Caco-2 (cell line): ENCODE data around the gene HDGF. TPM values are rescaled to one million over a fixed set of nuclear protein-coding genes. Genes with fewer than 3 reads are reported as not detected.

Source experiments
- BruUV-seq: library from RNA; stranded (reverse); fragments of 400-500 nt; replicated peaks from 2 replicates; lab custom pipeline; 2021; lab: Mats Ljungman, UMichigan
- CTCF ChIA-PET: fragments of 300-600 bp; sonication (Branson Sonifier 250); formaldehyde crosslinking; loops from one replicate; lab custom pipeline; 2022; ENCODE audit warnings: antibody characterized with exemption; lab: Charles Lee
- POLR2A ChIA-PET: fragments of 300-600 bp; sonication (Branson Sonifier 250); formaldehyde crosslinking; loops from one replicate; lab custom pipeline; 2022; ENCODE audit warnings: antibody characterized with exemption; lab: Charles Lee
- DNase-seq, 2 experiments: peaks; one replicate each; pipeline versions ENCODE4 v3.0.0 to v3.0.0-alpha.2; 2020 to 2022
- H3K27me3 ChIP-seq: replicated peaks from 2 replicates; pipeline ENCODE4 v1.6.0; 2011; ENCODE audit warnings: low read length; ENCODE audit not compliant: control insufficient read depth, insufficient read depth
- H3K36me3 ChIP-seq: 2 replicates; pipeline ENCODE4 v1.5.1; 2011; ENCODE audit warnings: low read length; ENCODE audit not compliant: control insufficient read depth, insufficient read depth
- H3K4me1 ChIP-seq: fragments of 250-450 bp; sonication (Bioruptor Pico); 2 replicates; pipeline ENCODE4 v1.5.1; 2020; ENCODE audit warnings: mild to moderate bottlenecking
- H3K4me3 ChIP-seq: 2 replicates; pipeline ENCODE4 v1.5.1; 2011; ENCODE audit warnings: low read depth, mild to moderate bottlenecking, control low read depth, low read length
- H3K9me3 ChIP-seq: fragments of 250-450 bp; sonication (Bioruptor Pico); 2 replicates; pipeline ENCODE4 v1.5.1; 2020; ENCODE audit warnings: mild to moderate bottlenecking, moderate library complexity
- H3K27ac Mint-ChIP-seq: one replicate; pipeline ENCODE4 v1.8.0; 2022; ENCODE audit warnings: mixed read lengths; ENCODE audit not compliant: unreplicated experiment
- H3K27me3 Mint-ChIP-seq: one replicate; pipeline ENCODE4 v1.8.0; 2022; ENCODE audit warnings: mixed read lengths; ENCODE audit not compliant: insufficient read depth, unreplicated experiment
- H3K36me3 Mint-ChIP-seq: one replicate; pipeline ENCODE4 v1.8.0; 2022; ENCODE audit warnings: mild to moderate bottlenecking, mixed read lengths; ENCODE audit not compliant: insufficient read depth, unreplicated experiment
- H3K4me1 Mint-ChIP-seq: one replicate; pipeline ENCODE4 v1.8.0; 2022; ENCODE audit warnings: low read depth, mixed read lengths; ENCODE audit not compliant: unreplicated experiment
- H3K4me3 Mint-ChIP-seq: one replicate; pipeline ENCODE4 v1.8.0; 2022; ENCODE audit warnings: mild to moderate bottlenecking, moderate library complexity, mixed read lengths; ENCODE audit not compliant: unreplicated experiment
- H3K9me3 Mint-ChIP-seq: one replicate; pipeline ENCODE4 v1.8.0; 2022; ENCODE audit warnings: mixed read lengths; ENCODE audit not compliant: unreplicated experiment
- intact Hi-C: fragments of 100-400 bp; cut with micrococcal nuclease; formaldehyde crosslinking; loops from one replicate; pipeline ENCODE4 v1.10.0; 2022; ENCODE audit not compliant: unreplicated experiment
- total RNA-seq: library from RNA; stranded (reverse); gene quantifications from 2 replicates; pipeline ENCODE4 v1.2.3, GENCODE V29; 2022
- TF ChIP-seq, protein P1 (sequence below), 2 experiments: fragments of 200-600 bp in 1 of 2; IDR thresholded peaks; 1 replicate in 1 of 2; 2 replicates in 1 of 2; pipeline versions ENCODE4 v1.5.1 to v1.8.0; 2011 to 2022; ENCODE audit warnings: antibody characterized with exemption in 1 of 2, control low read depth in 1 of 2, inconsistent platforms in 1 of 2, low read depth in 1 of 2, low read length in 1 of 2, mild to moderate bottlenecking in 1 of 2, moderate library complexity in 1 of 2; ENCODE audit not compliant: insufficient read depth in 1 of 2, severe bottlenecking in 1 of 2, unreplicated experiment in 1 of 2

HDGF gene
- total RNA-seq, 1 experiment from 2014 or later, result 414 TPM

DNA sequence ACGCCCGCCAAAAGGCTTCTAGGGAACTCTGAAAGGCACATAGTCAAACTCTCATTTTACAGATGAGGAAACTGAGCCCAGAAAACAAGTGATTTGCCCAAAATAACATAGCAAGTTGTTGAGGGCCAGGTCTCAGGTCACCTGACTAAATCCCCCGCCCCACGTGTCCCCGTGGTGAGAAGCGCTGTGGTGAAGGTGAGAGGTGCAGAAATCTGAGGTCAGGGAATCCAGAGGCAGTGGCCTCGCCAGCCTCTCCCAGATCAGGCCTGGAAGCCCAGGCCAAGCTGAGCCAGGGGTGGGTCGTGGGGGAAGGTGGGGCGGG, 5.1 kb downstream of the HDGF start:
- POLR2A ChIA-PET, result interaction anchor here (1.6 to 2.8 kb wide), 2 partner anchors 18 to 21 kb away, joined by 13 to 32 read pairs; partner anchors contain the start of genes ISG20L2, METTL25B and PRCC
- Histone ChIP-seq H3K4me1 (peaks cover 44% of the 10 kb centered on the region), H3K9me3 (no peaks in the 10 kb centered on the region), H3K27me3 (no peaks in the 10 kb centered on the region), H3K36me3 (peaks cover 15% of the 10 kb centered on the region), H3K4me3 (peak overlapping the region; percentile 39)
- peaks cover 40% of the 10 kb centered on the region for H3K4me1 Mint-ChIP-seq
- DNase-seq, result no peak
- peak overlapping the region; percentile 100 for H3K27ac Mint-ChIP-seq
- intact Hi-C loops, result loop anchor here (1.0 to 2.0 kb wide), 2 partner anchors 18 to 21 kb away; partner anchors contain the start of genes ISG20L2, METTL25B and PRCC
- BruUV-seq, result no TSS peak
- H3K27me3 Mint-ChIP-seq, result no peaks in the 10 kb centered on the region
- peaks cover 79% of the 10 kb centered on the region for H3K36me3 Mint-ChIP-seq
- CTCF ChIA-PET, result interaction anchor here (1.5 to 1.9 kb wide), 2 partner anchors 18 to 57 kb away, joined by 10 to 11 read pairs; partner anchors contain the start of genes ISG20L2 and METTL25B
- no peaks in the 10 kb centered on the region for H3K9me3 Mint-ChIP-seq
- TF ChIP-seq, protein P1, sequence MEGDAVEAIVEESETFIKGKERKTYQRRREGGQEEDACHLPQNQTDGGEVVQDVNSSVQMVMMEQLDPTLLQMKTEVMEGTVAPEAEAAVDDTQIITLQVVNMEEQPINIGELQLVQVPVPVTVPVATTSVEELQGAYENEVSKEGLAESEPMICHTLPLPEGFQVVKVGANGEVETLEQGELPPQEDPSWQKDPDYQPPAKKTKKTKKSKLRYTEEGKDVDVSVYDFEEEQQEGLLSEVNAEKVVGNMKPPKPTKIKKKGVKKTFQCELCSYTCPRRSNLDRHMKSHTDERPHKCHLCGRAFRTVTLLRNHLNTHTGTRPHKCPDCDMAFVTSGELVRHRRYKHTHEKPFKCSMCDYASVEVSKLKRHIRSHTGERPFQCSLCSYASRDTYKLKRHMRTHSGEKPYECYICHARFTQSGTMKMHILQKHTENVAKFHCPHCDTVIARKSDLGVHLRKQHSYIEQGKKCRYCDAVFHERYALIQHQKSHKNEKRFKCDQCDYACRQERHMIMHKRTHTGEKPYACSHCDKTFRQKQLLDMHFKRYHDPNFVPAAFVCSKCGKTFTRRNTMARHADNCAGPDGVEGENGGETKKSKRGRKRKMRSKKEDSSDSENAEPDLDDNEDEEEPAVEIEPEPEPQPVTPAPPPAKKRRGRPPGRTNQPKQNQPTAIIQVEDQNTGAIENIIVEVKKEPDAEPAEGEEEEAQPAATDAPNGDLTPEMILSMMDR (IDR thresholded peaks at IDR 0.05; ENCODE audit: insufficient read depth in 1 of 2, low read depth in 1 of 2, low read length in 1 of 2, severe bottlenecking in 1 of 2, unreplicated experiment in 1 of 2), result no peak
- peak overlapping the region; percentile 79 for H3K4me3 Mint-ChIP-seq

DNA sequence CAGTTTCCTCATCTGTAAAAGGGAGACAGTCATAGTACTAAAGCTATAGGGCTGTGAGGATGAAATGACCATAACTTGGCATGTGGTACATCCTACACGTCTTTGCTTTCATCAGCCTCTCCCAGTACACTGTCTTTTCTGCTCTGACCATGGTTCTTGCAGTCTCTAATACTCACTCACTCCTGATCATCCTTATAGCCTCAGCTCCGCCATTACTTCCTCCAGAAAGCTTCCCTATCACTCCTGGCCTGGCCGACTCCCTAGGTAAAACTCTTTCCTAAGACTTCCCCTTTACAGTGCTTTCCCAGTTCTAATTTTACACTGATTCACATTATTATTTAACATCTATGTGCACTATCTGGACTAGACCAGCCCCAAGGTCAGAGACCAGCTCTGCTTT, 5.6 kb downstream of the HDGF start:
- ChIA-PET POLR2A (interaction anchor here (1.6 to 2.8 kb wide), 2 partner anchors 18 to 21 kb away, joined by 13 to 32 read pairs; partner anchors contain the start of genes ISG20L2, METTL25B and PRCC), CTCF (interaction anchor here (0.7 to 1.9 kb wide), 2 partner anchors 17 to 20 kb away, joined by 3 to 11 read pairs; partner anchors contain the start of genes ISG20L2 and METTL25B)
- H3K36me3 ChIP-seq, result peaks cover 15% of the 10 kb centered on the region
- H3K4me3 ChIP-seq, result peak overlapping the region; percentile 39
- no peaks in the 10 kb centered on the region for H3K27me3 ChIP-seq
- H3K27me3 Mint-ChIP-seq, result no peaks in the 10 kb centered on the region
- H3K9me3 ChIP-seq, result no peaks in the 10 kb centered on the region
- peaks cover 80% of the 10 kb centered on the region for H3K36me3 Mint-ChIP-seq
- no TSS peak for BruUV-seq
- TF ChIP-seq, protein P1 (IDR thresholded peaks at IDR 0.05; ENCODE audit: insufficient read depth in 1 of 2, low read depth in 1 of 2, low read length in 1 of 2, severe bottlenecking in 1 of 2, unreplicated experiment in 1 of 2), result no peak
- peak overlapping the region; percentile 100 for H3K27ac Mint-ChIP-seq
- H3K4me3 Mint-ChIP-seq, result peak overlapping the region; percentile 79
- no peaks in the 10 kb centered on the region for H3K9me3 Mint-ChIP-seq
- peaks cover 43% of the 10 kb centered on the region for H3K4me1 Mint-ChIP-seq
- no peak for DNase-seq
- intact Hi-C loops, result loop anchor here (1.0 to 2.0 kb wide), 2 partner anchors 17 to 21 kb away; partner anchors contain the start of genes ISG20L2, METTL25B and PRCC
- peaks cover 45% of the 10 kb centered on the region for H3K4me1 ChIP-seq

DNA sequence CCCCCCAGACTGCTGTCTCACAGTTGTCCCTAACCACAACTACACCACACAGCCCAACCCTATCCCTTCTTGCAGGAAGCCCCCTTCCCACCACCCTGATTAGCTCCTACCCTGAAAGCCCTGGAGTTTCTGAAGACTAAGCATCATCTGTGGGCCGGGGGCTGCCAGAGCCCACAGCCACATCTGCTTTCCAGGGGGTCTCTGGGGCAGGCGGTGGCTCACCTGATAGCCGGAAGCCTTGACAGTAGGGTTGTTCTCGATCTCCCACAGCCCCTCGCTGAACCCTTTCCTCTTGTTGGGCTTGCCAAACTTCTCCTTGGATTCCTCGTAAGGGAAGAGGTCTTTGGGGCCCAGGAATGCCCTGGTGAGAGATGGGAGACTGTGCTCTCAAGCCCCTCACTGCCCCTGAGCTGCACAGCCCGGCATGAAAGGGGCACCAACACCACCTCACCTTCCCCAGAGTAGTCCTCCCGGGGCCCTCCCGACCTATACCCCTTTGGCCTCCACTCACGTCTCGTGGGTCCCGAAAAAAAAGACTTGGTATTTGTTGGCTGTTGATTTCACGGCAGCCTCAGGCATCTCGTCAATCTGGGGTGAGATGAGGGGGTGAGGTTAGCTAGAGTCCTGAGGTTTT, 6.6 kb downstream of the HDGF start:
- peaks cover 43% of the 10 kb centered on the region for H3K4me1 Mint-ChIP-seq
- Histone ChIP-seq H3K4me1 (peaks cover 44% of the 10 kb centered on the region), H3K27me3 (no peaks in the 10 kb centered on the region), H3K36me3 (peaks cover 15% of the 10 kb centered on the region), H3K9me3 (no peaks in the 10 kb centered on the region), H3K4me3 (no peak overlapping the region)
- intact Hi-C loops, result no loop called here
- H3K36me3 Mint-ChIP-seq, result peaks cover 81% of the 10 kb centered on the region
- TF ChIP-seq, protein P1 (IDR thresholded peaks at IDR 0.05; ENCODE audit: insufficient read depth in 1 of 2, low read depth in 1 of 2, low read length in 1 of 2, severe bottlenecking in 1 of 2, unreplicated experiment in 1 of 2), result no peak
- no TSS peak for BruUV-seq
- no peaks in the 10 kb centered on the region for H3K27me3 Mint-ChIP-seq
- CTCF ChIA-PET, result no interaction called here
- H3K27ac Mint-ChIP-seq, result peak overlapping the region; percentile 100
- H3K4me3 Mint-ChIP-seq, result no peak overlapping the region
- no peak for DNase-seq
- no peaks in the 10 kb centered on the region for H3K9me3 Mint-ChIP-seq
- POLR2A ChIA-PET, result no interaction called here
